HG02885 (cell line): ENCODE results near the gene EPHA10.

ENCODE experiments used
- ATAC-seq: cut with Tn5 transposase; IDR thresholded peaks from one replicate; pipeline ENCODE4 v1.9.1; 2021; ENCODE audit warnings: mild to moderate bottlenecking; ENCODE audit not compliant: unreplicated experiment, poor library complexity

The EPHA10 gene

GRCh38 chr1:37764888-37765441 lies at the start of gene EPHA10:
Gene EPHA10, minus strand, starts transcription at chr1:37765120. Its CDS starts 54 bp downstream, at chr1:37765066.
- ATAC-seq = no peak

GRCh38 chr1:37814252-37814651 lies 49.3 kb upstream of the EPHA10 start:
- ATAC-seq = no peak

GRCh38 chr1:37813529-37814145 lies 48.7 kb upstream of the EPHA10 start:
- ATAC-seq = no peak

GRCh38 chr1:37811027-37811655 lies 46.2 kb upstream of the EPHA10 start:
- ATAC-seq = peak; percentile 33

GRCh38 chr1:37809942-37810341 lies 45.0 kb upstream of the EPHA10 start:
- no peak for ATAC-seq

- ATAC-seq = peak; percentile 34
These were observed 43.7 kb upstream of the EPHA10 start for GRCh38 chr1:37808369-37809319.

GRCh38 chr1:37807555-37808368 lies 42.8 kb upstream of the EPHA10 start, which contains the start of the genes C1orf122 and YRDC:
Gene C1orf122, plus strand, starts transcription at chr1:37807790. Its CDS starts 615 bp downstream, at chr1:37808405.
Gene YRDC, minus strand, starts transcription at chr1:37808208. Its CDS starts 28 bp downstream, at chr1:37808180.
- peak; percentile 90 for ATAC-seq

GRCh38 chr1:37807220-37807554 lies 42.3 kb upstream of the EPHA10 start:
- ATAC-seq = no peak

- ATAC-seq = no peak
These were observed 37.5 kb upstream of the EPHA10 start for GRCh38 chr1:37802439-37802838.

GRCh38 chr1:37797750-37798345 lies 32.9 kb upstream of the EPHA10 start:
- no peak for ATAC-seq

- ATAC-seq = no peak
These were observed 30.6 kb upstream of the EPHA10 start for GRCh38 chr1:37795340-37796125.

- ATAC-seq = peak; percentile 40
These were observed 29.7 kb upstream of the EPHA10 start for GRCh38 chr1:37794372-37795339.

- peak; percentile 69 for ATAC-seq
These were observed 29.0 kb upstream of the EPHA10 start, which contains the start of gene MANEAL for GRCh38 chr1:37793773-37794371. Gene MANEAL, plus strand, starts transcription at chr1:37793847. Its CDS starts 336 bp downstream, at chr1:37794183.

GRCh38 chr1:37792943-37793686 lies 28.2 kb upstream of the EPHA10 start:
- ATAC-seq = no peak

GRCh38 chr1:37782491-37782890 lies 17.6 kb upstream of the EPHA10 start:
- ATAC-seq = no peak

- ATAC-seq = no peak
These were observed 13.7 kb upstream of the EPHA10 start for GRCh38 chr1:37778654-37779053.
